Inferior parietal cortex (tissue), 1 donor: ENCODE data around the gene IFT20.

Experiments
- DNase-seq: peaks from one replicate; pipeline ENCODE4 v3.0.0-alpha.2; 2016; ENCODE audit errors: extremely low spot score

IFT20 gene

GRCh38 chr17:28335201-28335958 lies at the start of gene IFT20, which contains the start of gene TNFAIP1:
Gene IFT20, minus strand, starts transcription at chr17:28335472. Its CDS starts 3,487 bp downstream, at chr17:28331985.
Gene TNFAIP1, plus strand, starts transcription at chr17:28335761. Its CDS starts 3,761 bp downstream, at chr17:28339522.
- DNase-seq = peak; percentile 99

DNA sequence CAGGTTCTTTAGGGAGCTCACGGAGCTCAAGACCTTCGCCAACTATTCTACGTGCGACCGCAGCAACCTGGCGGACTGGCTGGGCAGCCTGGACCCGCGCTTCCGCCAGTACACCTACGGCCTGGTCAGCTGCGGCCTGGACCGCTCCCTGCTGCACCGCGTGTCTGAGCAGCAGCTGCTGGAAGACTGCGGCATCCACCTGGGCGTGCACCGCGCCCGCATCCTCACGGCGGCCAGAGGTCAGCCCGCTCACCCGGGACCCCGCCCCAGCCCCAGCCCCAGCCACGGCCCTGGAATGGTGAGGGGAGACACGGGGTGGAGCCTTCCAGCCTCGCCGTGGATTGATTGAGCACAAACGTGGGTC lies 49.7 kb upstream of the IFT20 start:
- no peak for DNase-seq

DNA sequence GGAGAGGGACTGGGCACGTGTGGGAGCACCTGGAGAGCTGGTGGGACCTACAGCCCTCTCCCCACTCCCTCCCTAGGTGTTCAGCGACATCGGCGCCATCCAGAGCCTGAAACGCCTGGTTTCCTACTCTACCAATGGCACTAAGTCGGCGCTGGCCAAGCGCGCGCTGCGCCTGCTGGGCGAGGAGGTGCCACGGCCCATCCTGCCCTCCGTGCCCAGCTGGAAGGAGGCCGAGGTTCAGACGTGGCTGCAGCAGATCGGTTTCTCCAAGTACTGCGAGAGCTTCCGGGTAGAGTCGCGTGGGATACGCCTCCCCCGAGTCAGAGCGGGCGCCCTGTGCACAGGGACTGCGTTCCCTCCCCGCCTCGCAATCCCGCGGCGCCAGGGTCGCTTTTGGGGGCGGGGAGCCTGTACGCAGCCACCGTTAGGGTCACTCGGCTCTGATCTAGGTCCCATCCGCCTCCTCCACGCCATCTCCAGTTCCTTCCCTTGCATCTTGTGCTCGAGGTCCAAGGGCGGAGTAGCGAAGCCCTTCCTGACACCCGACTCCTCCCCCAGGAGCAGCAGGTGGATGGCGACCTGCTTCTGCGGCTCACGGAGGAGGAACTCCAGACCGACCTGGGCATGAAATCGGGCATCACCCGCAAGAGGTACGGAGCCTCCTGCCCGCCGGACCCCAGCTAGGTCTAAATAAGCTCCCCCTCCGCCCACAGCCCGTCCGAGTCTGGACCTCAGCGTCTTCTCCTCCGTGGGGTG lies 49.2 kb upstream of the IFT20 start:
- no peak for DNase-seq

DNA sequence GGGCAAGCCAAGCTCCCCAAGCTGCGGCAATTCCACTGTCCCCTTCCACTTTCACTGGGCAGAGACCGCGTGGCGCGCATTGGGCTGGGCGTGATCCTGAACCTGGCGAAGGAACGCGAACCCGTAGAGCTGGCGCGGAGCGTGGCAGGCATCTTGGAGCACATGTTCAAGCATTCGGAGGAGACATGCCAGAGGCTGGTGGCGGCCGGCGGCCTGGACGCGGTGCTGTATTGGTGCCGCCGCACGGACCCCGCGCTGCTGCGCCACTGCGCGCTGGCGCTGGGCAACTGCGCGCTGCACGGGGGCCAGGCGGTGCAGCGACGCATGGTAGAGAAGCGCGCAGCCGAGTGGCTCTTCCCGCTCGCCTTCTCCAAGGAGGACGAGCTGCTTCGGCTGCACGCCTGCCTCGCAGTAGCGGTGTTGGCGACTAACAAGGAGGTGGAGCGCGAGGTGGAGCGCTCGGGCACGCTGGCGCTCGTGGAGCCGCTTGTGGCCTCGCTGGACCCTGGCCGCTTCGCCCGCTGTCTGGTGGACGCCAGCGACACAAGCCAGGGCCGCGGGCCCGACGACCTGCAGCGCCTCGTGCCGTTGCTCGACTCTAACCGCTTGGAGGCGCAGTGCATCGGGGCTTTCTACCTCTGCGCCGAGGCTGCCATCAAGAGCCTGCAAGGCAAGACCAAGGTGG lies 46.0 kb upstream of the IFT20 start:
- DNase-seq = no peak

DNA sequence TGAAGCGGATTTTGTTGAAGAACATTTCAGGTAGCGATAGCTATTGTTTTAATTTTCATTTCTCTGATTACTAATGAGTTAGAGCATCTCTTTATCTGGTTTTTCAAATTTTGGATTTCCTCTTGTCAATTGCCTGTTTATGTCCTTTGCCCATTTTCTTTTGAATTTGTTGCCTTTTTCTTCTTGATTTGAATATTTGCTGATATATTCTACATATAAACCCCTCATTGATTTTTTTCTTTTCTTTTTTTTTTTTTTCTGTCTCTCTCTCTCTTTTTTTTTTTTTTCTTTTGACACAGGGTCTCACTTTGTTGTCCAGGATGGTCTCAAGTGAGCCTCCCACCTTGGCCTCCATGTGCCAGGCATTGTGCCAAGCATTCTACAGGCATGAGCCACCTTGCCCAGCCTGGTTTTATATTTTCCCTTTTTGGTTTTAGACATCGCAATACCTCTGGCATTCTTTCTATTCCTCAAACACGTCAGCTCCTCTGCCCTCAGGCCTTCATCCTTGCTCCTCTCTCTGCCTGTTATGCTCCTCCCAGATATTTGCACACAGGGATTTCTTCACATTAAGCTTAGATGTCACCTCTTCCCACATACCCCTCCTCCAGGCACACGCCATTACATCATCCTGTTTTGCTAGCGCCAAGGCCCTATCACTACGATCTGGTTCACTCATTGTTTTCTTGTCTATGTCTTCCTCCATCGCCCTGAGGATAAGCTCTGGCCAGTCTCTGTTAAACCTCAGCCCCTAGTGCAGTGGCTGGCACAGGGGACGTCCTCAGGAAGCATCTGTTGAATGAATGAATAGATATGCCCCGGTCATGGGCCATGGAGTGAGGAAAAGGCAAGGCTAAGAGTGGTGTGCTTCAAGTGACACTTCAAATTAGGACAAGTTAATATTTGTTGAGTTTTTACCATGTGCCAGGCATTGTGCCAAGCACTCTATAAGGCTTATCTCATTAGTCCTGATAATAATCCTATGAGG lies 44.8 kb upstream of the IFT20 start:
- DNase-seq = no peak

GRCh38 chr17:28372945-28373274 lies 37.6 kb upstream of the IFT20 start:
- no peak for DNase-seq

- DNase-seq = no peak
Observed at GRCh38 chr17:28372203-28372944, 37.1 kb upstream of the IFT20 start.

GRCh38 chr17:28371245-28372202 lies 36.3 kb upstream of the IFT20 start, which contains the start of gene SARM1:
Gene SARM1, plus strand, starts transcription at chr17:28371694. Its CDS starts 339 bp downstream, at chr17:28372033.
- DNase-seq = peak; percentile 70

DNA sequence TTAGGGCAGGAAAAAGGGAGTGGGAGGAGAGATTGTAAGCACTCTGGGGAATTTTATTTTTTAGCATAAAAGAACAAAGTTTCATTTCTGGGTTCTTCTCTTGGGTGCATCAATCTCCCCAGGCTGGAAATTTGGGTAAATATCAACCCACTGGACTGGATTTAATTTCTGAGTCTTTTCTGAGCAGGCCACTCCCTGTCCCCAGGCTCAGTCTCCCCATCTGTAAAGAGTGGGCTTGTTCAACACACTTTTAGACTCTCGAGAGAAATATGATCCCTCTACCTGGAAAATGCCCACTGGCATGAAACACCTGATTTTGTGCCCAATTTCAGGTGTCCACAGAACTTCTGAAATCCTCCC lies 35.5 kb upstream of the IFT20 start:
- no peak for DNase-seq

- no peak for DNase-seq
Observed at GRCh38 chr17:28370035-28370743, 34.9 kb upstream of the IFT20 start, which contains the start of gene VTN. Gene VTN, minus strand, starts transcription at chr17:28370307. Its CDS starts 104 bp downstream, at chr17:28370203.

GRCh38 chr17:28369684-28370034 lies 34.4 kb upstream of the IFT20 start:
- DNase-seq = no peak

- no peak for DNase-seq
Observed at GRCh38 chr17:28368915-28369683, 33.8 kb upstream of the IFT20 start.

DNA sequence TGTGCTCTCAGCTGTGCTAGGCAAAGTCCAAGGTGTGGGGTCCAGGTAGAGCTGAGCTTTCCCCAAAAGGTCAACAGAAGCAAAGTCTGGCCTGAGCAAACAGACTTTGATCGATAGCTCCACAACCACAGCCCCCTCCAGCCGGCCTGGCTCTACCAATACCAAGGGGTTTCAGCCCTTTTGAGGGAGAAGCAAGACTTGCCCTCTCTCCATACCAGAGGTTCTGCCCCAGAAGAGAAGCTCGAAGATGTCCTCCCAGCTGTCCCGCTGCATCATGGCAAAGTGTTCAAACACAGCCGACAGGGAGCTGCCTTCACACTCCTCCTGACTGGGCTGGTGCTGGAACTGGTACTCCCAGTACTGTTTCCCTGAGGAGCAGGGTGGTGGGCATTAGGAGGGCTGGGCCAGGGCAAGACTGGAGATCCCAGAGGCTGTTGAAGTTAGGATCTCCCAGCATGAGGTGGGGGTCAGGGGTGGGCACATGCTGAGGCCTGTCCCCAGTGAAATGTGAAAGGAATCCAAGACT lies 33.1 kb upstream of the IFT20 start:
- DNase-seq = no peak

DNA sequence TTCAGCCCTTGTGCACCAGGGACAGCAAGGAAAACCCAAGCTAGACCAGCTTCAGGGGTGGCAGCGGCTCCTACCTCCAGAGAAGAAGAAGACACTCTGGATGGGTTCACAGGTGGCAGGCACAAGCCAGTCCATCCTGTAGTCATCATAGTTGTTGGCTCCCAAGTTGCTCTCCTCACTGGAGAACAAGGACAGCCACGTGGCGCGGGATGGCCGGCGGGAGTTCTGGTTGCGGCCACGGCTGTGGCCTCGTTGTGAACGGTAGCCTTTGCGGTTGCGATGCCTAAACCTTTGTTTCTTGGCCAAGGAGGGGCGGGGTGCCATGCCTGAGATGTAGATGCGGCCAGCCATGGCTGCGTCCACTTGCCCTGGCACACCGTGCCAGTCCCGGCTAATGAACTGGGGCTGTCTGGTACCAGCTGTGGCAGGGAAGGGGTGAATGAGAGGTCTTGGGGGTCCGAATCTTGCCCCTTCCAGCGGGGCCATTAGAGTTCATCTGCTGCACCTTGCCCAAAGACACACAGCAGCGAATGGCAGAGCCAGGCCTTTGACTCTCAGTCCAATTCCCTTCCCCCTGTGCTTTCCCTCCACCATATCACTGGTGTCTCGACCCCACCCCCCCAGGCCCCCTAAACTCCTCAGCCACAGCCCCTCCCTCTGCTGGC lies 32.5 kb upstream of the IFT20 start:
- no peak for DNase-seq

- DNase-seq = no peak
Observed at GRCh38 chr17:28366605-28367004, 31.3 kb upstream of the IFT20 start.

- DNase-seq = no peak
Observed at GRCh38 chr17:28365487-28365886, 30.2 kb upstream of the IFT20 start.

DNA sequence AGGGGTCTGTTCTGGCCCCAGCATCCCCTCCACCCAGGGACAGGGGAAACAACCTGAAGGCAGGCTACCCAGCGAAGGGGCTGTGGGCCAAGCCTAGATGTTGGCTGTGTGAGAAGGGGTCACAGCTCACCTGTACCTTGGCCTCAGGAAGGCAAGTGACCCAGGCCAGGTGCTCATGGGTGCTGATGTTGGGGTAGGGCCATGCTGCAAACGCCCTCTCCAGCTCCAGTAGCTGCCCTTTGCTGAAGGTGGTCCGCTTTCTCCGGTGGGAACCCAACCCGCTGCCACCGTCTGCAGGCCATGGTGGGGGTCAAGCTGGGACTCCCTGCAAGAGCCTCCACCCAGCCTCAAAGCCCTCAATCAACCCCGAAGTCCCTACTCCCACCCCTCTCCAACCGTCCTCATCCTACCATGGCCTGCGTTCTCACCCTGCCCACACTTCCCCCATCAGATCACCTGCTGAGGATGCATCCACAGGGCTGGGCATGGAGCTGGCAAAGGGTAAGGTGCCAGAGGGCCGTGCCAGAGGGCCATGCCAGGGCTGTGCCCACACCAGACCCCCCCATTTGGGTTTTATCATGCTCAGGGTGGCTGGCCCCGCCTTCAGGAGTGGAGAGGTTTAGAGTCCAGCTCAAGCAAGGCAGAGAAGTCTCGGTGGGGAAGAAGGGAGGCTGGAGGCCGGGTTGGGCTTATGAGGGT lies 29.5 kb upstream of the IFT20 start, which contains the start of gene SEBOX:
TSS of gene SEBOX (minus strand) at position 535 of the 699 bp plus-strand sequence. CDS start at position 487, 48 bp downstream.
- DNase-seq = no peak
